ENCODE results near the gene SLC1A4. TPM values are rescaled to one million over a fixed set of nuclear protein-coding genes. Genes with fewer than 3 reads are reported as not detected.
"Not testable (repeated sequence)": the region's sequence is repeated elsewhere in the genome, so short reads cannot be mapped to it uniquely, and the experiment has no call there.

Gene SLC1A4
- total RNA-seq, 4 donors from 2014 or later, result 7.2 to 14.4 (median 12.2) TPM

- Histone ChIP-seq H3K27me3 (no peaks in the 10 kb centered on the region), H3K4me3 (peak overlapping the region in 1 of 4 donors; percentile 1), H3K9me3 (no peaks in the 10 kb centered on the region), H3K27ac (peak overlapping the region in 3 of 4 donors; percentile 35 to 82 (median 78)), H3K36me3 (peaks cover 0 to 1% (median 0%) of the 10 kb centered on the region in 3 donors), H3K4me1 (peaks cover 0 to 23% (median 12%) of the 10 kb centered on the region in 4 donors)
- TF ChIP-seq EP300 (IDR thresholded peaks at IDR 0.05) (no peak), CTCF (IDR thresholded peaks at IDR 0.05) (no peak), POLR2A (IDR thresholded peaks at IDR 0.05) (no peak)
- whole genome bisulfite sequencing, 2 donors, result 11 to 15% methylated on average over 2 of the region's 2 CpGs
- DNase-seq (ENCODE audit: low spot score in 2 of 2), result no peak
Measured at GRCh38 chr2:64998658-64999061, 9.5 kb downstream of the SLC1A4 start.

- no peak for DNase-seq (ENCODE audit: low spot score in 2 of 2)
- H3K4me1 ChIP-seq, result peaks cover 0 to 23% (median 12%) of the 10 kb centered on the region in 4 donors
- no peak overlapping the region for H3K4me3 ChIP-seq
- peaks cover 0 to 12% (median 0%) of the 10 kb centered on the region in 3 donors for H3K36me3 ChIP-seq
- peak overlapping the region in 2 of 4 donors; percentile 78 to 82 for H3K27ac ChIP-seq
- no peak for TF ChIP-seq CTCF (IDR thresholded peaks at IDR 0.05)
- TF ChIP-seq POLR2A (IDR thresholded peaks at IDR 0.05), result no peak
- TF ChIP-seq EP300 (IDR thresholded peaks at IDR 0.05), result no peak
- no peaks in the 10 kb centered on the region for H3K9me3 ChIP-seq
- no peaks in the 10 kb centered on the region for H3K27me3 ChIP-seq
- WGBS, 2 donors, result 49 to 73% methylated on average over 2 of the region's 2 CpGs
Measured at GRCh38 chr2:64999754-65000153, 10.6 kb downstream of the SLC1A4 start.

- Histone ChIP-seq H3K27me3 (no peaks in the 10 kb centered on the region), H3K4me3 (no peak overlapping the region), H3K36me3 (peaks cover 0 to 21% (median 0%) of the 10 kb centered on the region in 3 donors), H3K4me1 (peaks cover 0 to 23% (median 12%) of the 10 kb centered on the region in 4 donors), H3K27ac (peak overlapping the region in 1 of 4 donors; percentile 29), H3K9me3 (no peaks in the 10 kb centered on the region)
- no peak for DNase-seq (ENCODE audit: low spot score in 2 of 2)
- WGBS, 2 donors, result 75 to 86% methylated on average over 3 of the region's 3 CpGs
- TF ChIP-seq POLR2A (IDR thresholded peaks at IDR 0.05) (no peak), CTCF (IDR thresholded peaks at IDR 0.05) (no peak), EP300 (IDR thresholded peaks at IDR 0.05) (no peak)
Measured at GRCh38 chr2:65000644-65001043, 11.4 kb downstream of the SLC1A4 start.

- Histone ChIP-seq H3K9me3 (no peaks in the 10 kb centered on the region), H3K36me3 (peaks cover 0 to 40% (median 0%) of the 10 kb centered on the region in 3 donors), H3K27ac (no peak overlapping the region), H3K4me1 (peaks cover 0 to 20% (median 12%) of the 10 kb centered on the region in 4 donors), H3K4me3 (no peak overlapping the region), H3K27me3 (no peaks in the 10 kb centered on the region)
- no peak for DNase-seq (ENCODE audit: low spot score in 2 of 2)
- 90 to 91% methylated on average over 3 of the region's 3 CpGs for WGBS, 2 donors
- no peak for TF ChIP-seq EP300 (IDR thresholded peaks at IDR 0.05)
- no peak for TF ChIP-seq POLR2A (IDR thresholded peaks at IDR 0.05)
- TF ChIP-seq CTCF (IDR thresholded peaks at IDR 0.05), result no peak
Measured at GRCh38 chr2:65003037-65003436, 13.8 kb downstream of the SLC1A4 start.

GRCh38 chr2:65004232-65004631, 15.0 kb downstream of the SLC1A4 start:
- H3K27ac ChIP-seq; DNase-seq (ENCODE audit: low spot score in 2 of 2): not testable (repeated sequence)

GRCh38 chr2:65013776-65014175, 24.6 kb downstream of the SLC1A4 start:
- Histone ChIP-seq H3K27me3 (no peaks in the 10 kb centered on the region), H3K9me3 (no peaks in the 10 kb centered on the region), H3K4me3 (no peak overlapping the region), H3K36me3 (peaks cover 0 to 76% (median 0%) of the 10 kb centered on the region in 3 donors), H3K4me1 (no peaks in the 10 kb centered on the region), H3K27ac (no peak overlapping the region)
- 73 to 74% methylated on average over 1 of the region's 1 CpG for WGBS, 2 donors
- no peak for DNase-seq (ENCODE audit: low spot score in 2 of 2)
- TF ChIP-seq CTCF (IDR thresholded peaks at IDR 0.05), result no peak
- TF ChIP-seq EP300 (IDR thresholded peaks at IDR 0.05), result no peak
- TF ChIP-seq POLR2A (IDR thresholded peaks at IDR 0.05), result no peak

More at GRCh38 chr2:65004232-65004631, 15.0 kb downstream of the SLC1A4 start:
- not testable (repeated sequence) for H3K4me3 ChIP-seq, H3K9me3 ChIP-seq, H3K4me1 ChIP-seq, H3K27me3 ChIP-seq
- WGBS, 2 donors, result 96% methylated on average over 3 of the region's 3 CpGs
- peaks cover 0 to 40% (median 0%) of the 10 kb centered on the region in 3 donors for H3K36me3 ChIP-seq

All from tibial nerve (tissue), 4 donors.